Breast epithelium (tissue), 4 donors: ENCODE results near the gene LEKR1. TPM values are rescaled to one million over a fixed set of nuclear protein-coding genes. Genes with fewer than 3 reads are reported as not detected.
"Not testable (repeated sequence)": the region's sequence is repeated elsewhere in the genome, so short reads cannot be mapped to it uniquely, and the experiment has no call there.

ENCODE experiments used
- DNase-seq, 2 donors: peaks; one replicate each; pipeline ENCODE4 v3.0.0-alpha.2; 2019; ENCODE audit warnings: low spot score in 2 of 2
- H3K27ac ChIP-seq, 2 donors: fragments of 200-600 bp; sonication (generic) in 1 of 2; one replicate each; pipeline ENCODE4 v1.5.1; 2016 to 2019; ENCODE audit warnings: mild to moderate bottlenecking in 1 of 2
- H3K27me3 ChIP-seq, 2 donors: fragments of 200-600 bp; sonication (generic) in 1 of 2; one replicate each; pipeline versions ENCODE4 v1.5.1 to v1.6.0; 2017 to 2019; ENCODE audit warnings: control low read depth in 1 of 2, mild to moderate bottlenecking in 1 of 2
- H3K36me3 ChIP-seq: fragments of 200-600 bp; one replicate; pipeline ENCODE4 v1.5.1; 2019
- H3K4me1 ChIP-seq, 2 donors: fragments of 200-600 bp; sonication (generic); one replicate each; pipeline ENCODE4 v1.5.1; 2016 to 2019; ENCODE audit warnings: control low read depth in 1 of 2
- H3K4me3 ChIP-seq, 3 donors: fragments of 200-600 bp; sonication (generic); 1 replicate in 2 of 3; 2 replicates in 1 of 3; pipeline ENCODE4 v1.5.1; 2016 to 2019; ENCODE audit warnings: mild to moderate bottlenecking in 3 of 3, moderate library complexity in 2 of 3
- H3K9me3 ChIP-seq, 2 donors: fragments of 200-600 bp; sonication (generic) in 1 of 2; one replicate each; pipeline ENCODE4 v1.5.1; 2016 to 2019; ENCODE audit warnings: control low read depth in 1 of 2
- CTCF ChIP-seq, 3 donors: fragments of 450-650 bp; IDR thresholded peaks; one replicate each; pipeline ENCODE4 v1.5.1; 2016 to 2017; ENCODE audit warnings: antibody characterized with exemption in 3 of 3, mild to moderate bottlenecking in 3 of 3, moderate library complexity in 3 of 3
- POLR2A ChIP-seq: fragments of 450-650 bp; IDR thresholded peaks from one replicate; pipeline ENCODE4 v1.6.1; 2016; ENCODE audit warnings: antibody characterized with exemption, mild to moderate bottlenecking, moderate library complexity
- POLR2AphosphoS5 ChIP-seq, 3 donors: sonication (generic); formaldehyde crosslinking; IDR thresholded peaks; one replicate each; pipeline ENCODE4 v1.6.1; 2017; ENCODE audit warnings: antibody characterized with exemption in 3 of 3
- intact Hi-C: fragments of 100-400 bp; cut with DNase I; formaldehyde crosslinking; loops from one replicate; pipeline ENCODE4 v1.15.1; 2023; ENCODE audit warnings: low total_unique reads
- total RNA-seq, 3 donors: library from RNA; depleted of rRNA; stranded (reverse); fragments of >200 nt; gene quantifications; one replicate each; pipeline ENCODE4 v1.1.0, GENCODE V29; 2016

LEKR1 gene
- total RNA-seq, 3 donors from 2014 or later = 1.6 to 8.0 (median 2.3) TPM

GRCh38 chr3:156817646-156818272 lies 8.4 kb upstream of the LEKR1 start:
- H3K36me3 ChIP-seq = no peaks in the 10 kb centered on the region
- H3K27me3 ChIP-seq = no peaks in the 10 kb centered on the region
- peak overlapping the region; percentile 55 to 72 (median 70) for H3K4me3 ChIP-seq
- intact Hi-C loops = loop anchor here (5.0 kb wide), 1 partner anchor 825 kb away; no protein-coding TSS in a partner anchor
- no peaks in the 10 kb centered on the region for H3K9me3 ChIP-seq
- no peaks in the 10 kb centered on the region for H3K4me1 ChIP-seq
- H3K27ac ChIP-seq = peak overlapping the region; percentile 90 to 91
- no peak for TF ChIP-seq POLR2AphosphoS5 (IDR thresholded peaks at IDR 0.05)
- TF ChIP-seq POLR2A = no peak
- no peak for TF ChIP-seq CTCF (IDR thresholded peaks at IDR 0.05)
- DNase-seq = no peak

- TF ChIP-seq POLR2A (no peak), CTCF (IDR thresholded peaks at IDR 0.05) (no peak), POLR2AphosphoS5 (IDR thresholded peaks at IDR 0.05) (no peak)
- H3K9me3 ChIP-seq = no peaks in the 10 kb centered on the region
- H3K27me3 ChIP-seq = no peaks in the 10 kb centered on the region
- no peaks in the 10 kb centered on the region for H3K4me1 ChIP-seq
- no peaks in the 10 kb centered on the region for H3K36me3 ChIP-seq
- H3K4me3 ChIP-seq = no peak overlapping the region
- no peak for DNase-seq
- peak overlapping the region; percentile 90 to 91 for H3K27ac ChIP-seq
- intact Hi-C loops = loop anchor here (5.0 kb wide), 1 partner anchor 824 kb away; no protein-coding TSS in a partner anchor
Observed at GRCh38 chr3:156818273-156818651, 7.9 kb upstream of the LEKR1 start.

GRCh38 chr3:156818890-156819289 lies 7.3 kb upstream of the LEKR1 start:
- no peaks in the 10 kb centered on the region for H3K36me3 ChIP-seq
- intact Hi-C loops = loop anchor here (5.0 kb wide), 1 partner anchor 823 kb away; no protein-coding TSS in a partner anchor
- DNase-seq = no peak
- no peaks in the 10 kb centered on the region for H3K4me1 ChIP-seq
- H3K9me3 ChIP-seq = no peaks in the 10 kb centered on the region
- H3K4me3 ChIP-seq = no peak overlapping the region
- H3K27me3 ChIP-seq = no peaks in the 10 kb centered on the region
- no peak overlapping the region for H3K27ac ChIP-seq
- TF ChIP-seq POLR2AphosphoS5 (IDR thresholded peaks at IDR 0.05) (no peak), POLR2A (no peak), CTCF (IDR thresholded peaks at IDR 0.05) (no peak)

- no peaks in the 10 kb centered on the region for H3K9me3 ChIP-seq
- H3K27me3 ChIP-seq = no peaks in the 10 kb centered on the region
- TF ChIP-seq CTCF (IDR thresholded peaks at IDR 0.05) = no peak
- TF ChIP-seq POLR2AphosphoS5 (IDR thresholded peaks at IDR 0.05) = no peak
- TF ChIP-seq POLR2A = no peak
- H3K4me1 ChIP-seq = no peaks in the 10 kb centered on the region
- H3K27ac ChIP-seq = no peak overlapping the region
- no peak for DNase-seq
- intact Hi-C loops = loop anchor here (5.0 kb wide), 1 partner anchor 822 kb away; no protein-coding TSS in a partner anchor
- H3K36me3 ChIP-seq = no peaks in the 10 kb centered on the region
- no peak overlapping the region for H3K4me3 ChIP-seq
Observed at GRCh38 chr3:156819842-156820691, 6.1 kb upstream of the LEKR1 start.

- no peak for DNase-seq
- TF ChIP-seq POLR2AphosphoS5 (IDR thresholded peaks at IDR 0.05) (no peak), POLR2A (no peak), CTCF (IDR thresholded peaks at IDR 0.05) (no peak)
- Histone ChIP-seq H3K27ac (no peak overlapping the region), H3K4me3 (no peak overlapping the region), H3K9me3 (no peaks in the 10 kb centered on the region), H3K36me3 (no peaks in the 10 kb centered on the region), H3K4me1 (no peaks in the 10 kb centered on the region), H3K27me3 (no peaks in the 10 kb centered on the region)
- intact Hi-C loops = no loop called here
Observed at GRCh38 chr3:156820692-156821080, 5.5 kb upstream of the LEKR1 start.

- H3K4me3 ChIP-seq, H3K27me3 ChIP-seq, H3K4me1 ChIP-seq, H3K36me3 ChIP-seq, H3K27ac ChIP-seq, H3K9me3 ChIP-seq, DNase-seq, intact Hi-C loops: not testable (repeated sequence)
Observed at GRCh38 chr3:156822626-156823260, 3.4 kb upstream of the LEKR1 start.
